ENCODE results near the gene SPDEF. TPM values are rescaled to one million over a fixed set of nuclear protein-coding genes. Genes with fewer than 3 reads are reported as not detected.

Gene SPDEF
- total and polyA plus RNA-seq, 7 donors: 0.71 to 101 (median 67.4) TPM; not detected in 3

DNA sequence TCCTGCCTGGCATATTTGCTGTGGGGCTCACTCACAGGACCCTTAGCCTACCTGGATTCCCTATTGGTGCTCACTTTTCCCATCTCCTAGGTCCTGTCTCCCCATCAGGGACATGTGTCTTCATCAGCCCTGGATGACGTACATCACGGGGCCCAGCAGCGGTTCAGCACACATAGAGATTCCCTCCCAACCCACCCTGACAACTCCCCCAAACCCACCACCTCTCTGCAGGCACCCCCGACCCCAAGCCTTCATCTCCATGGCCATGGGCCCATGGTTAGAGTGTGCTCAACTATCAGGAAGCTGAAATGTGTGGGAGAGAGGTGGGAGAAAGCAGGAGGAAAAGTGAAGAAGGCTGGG is 25.4 kb upstream of the SPDEF start:
- TF ChIP-seq POLR2A (IDR thresholded peaks at IDR 0.05) (no peak), EP300 (IDR thresholded peaks at IDR 0.05) (no peak), POLR2AphosphoS5 (IDR thresholded peaks at IDR 0.05) (no peak)
- TF ChIP-seq, protein P1, sequence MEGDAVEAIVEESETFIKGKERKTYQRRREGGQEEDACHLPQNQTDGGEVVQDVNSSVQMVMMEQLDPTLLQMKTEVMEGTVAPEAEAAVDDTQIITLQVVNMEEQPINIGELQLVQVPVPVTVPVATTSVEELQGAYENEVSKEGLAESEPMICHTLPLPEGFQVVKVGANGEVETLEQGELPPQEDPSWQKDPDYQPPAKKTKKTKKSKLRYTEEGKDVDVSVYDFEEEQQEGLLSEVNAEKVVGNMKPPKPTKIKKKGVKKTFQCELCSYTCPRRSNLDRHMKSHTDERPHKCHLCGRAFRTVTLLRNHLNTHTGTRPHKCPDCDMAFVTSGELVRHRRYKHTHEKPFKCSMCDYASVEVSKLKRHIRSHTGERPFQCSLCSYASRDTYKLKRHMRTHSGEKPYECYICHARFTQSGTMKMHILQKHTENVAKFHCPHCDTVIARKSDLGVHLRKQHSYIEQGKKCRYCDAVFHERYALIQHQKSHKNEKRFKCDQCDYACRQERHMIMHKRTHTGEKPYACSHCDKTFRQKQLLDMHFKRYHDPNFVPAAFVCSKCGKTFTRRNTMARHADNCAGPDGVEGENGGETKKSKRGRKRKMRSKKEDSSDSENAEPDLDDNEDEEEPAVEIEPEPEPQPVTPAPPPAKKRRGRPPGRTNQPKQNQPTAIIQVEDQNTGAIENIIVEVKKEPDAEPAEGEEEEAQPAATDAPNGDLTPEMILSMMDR (IDR thresholded peaks at IDR 0.05): no peak
- Histone ChIP-seq H3K4me3 (no peak overlapping the region), H3K27ac (no peak overlapping the region), H3K36me3 (peaks cover 0 to 1% (median 0%) of the 10 kb centered on the region in 4 donors), H3K9me3 (no peaks in the 10 kb centered on the region), H3K27me3 (no peaks in the 10 kb centered on the region), H3K4me1 (peaks cover 0 to 4% (median 0%) of the 10 kb centered on the region in 4 donors)
- no peak for DNase-seq
- intact Hi-C loops (cut with DNase I): no loop called here
- WGBS, 2 donors: 96 to 98% methylated on average over 4 of the region's 4 CpGs

DNA sequence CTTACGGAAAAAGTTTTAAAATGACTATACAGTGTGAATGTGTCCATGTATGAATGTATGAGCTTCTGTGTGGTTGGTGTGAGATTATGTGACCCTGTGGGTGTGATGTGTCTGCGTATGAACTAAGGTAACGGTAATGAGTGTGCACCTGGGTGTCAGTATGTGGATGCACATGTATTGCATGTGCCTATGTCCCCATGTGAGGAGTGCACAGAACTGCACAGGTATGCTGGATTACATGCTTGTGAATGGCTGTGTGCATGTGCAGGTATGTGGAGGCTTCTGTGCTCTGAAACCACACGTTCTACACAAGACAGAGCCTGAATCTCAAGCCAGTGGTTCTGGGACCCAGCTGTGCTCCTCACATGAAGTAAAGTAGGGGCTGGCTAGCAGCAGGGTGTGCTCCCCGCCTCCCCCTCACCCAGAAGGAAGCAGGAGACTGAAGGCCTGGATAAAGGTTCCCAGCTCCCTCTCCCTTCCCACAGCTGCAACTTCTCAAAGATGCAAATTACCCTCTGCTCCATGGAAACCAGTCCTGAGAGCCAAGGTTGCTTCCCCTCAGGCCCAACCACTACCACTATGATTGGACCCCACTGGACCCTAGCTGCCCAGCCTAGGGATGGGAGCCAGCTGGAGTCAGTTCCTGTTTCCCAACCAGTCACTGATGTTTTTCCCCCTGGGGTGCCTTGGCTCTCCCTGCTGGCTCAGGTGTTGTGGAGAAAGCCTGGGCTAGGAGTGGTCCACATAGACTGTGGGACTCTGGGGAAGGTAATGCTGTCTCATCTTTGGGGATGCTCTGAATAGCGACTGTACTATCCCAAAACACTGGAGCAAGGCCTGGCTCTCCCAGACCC is 24.8 kb upstream of the SPDEF start:
- Histone ChIP-seq H3K36me3 (no peaks in the 10 kb centered on the region), H3K27me3 (no peaks in the 10 kb centered on the region), H3K27ac (no peak overlapping the region), H3K4me3 (no peak overlapping the region), H3K9me3 (no peaks in the 10 kb centered on the region), H3K4me1 (peaks cover 0 to 4% (median 0%) of the 10 kb centered on the region in 4 donors)
- 87 to 93% methylated on average over 6 of the region's 6 CpGs for WGBS, 2 donors
- TF ChIP-seq POLR2A (IDR thresholded peaks at IDR 0.05) (no peak), EP300 (IDR thresholded peaks at IDR 0.05) (no peak), POLR2AphosphoS5 (IDR thresholded peaks at IDR 0.05) (peak in 1 of 4 donors; percentile 11)
- TF ChIP-seq, protein P1 (IDR thresholded peaks at IDR 0.05): no peak
- intact Hi-C loops (cut with DNase I): no loop called here
- DNase-seq: no peak

GRCh38 chr6:34578445-34579262 is 22.5 kb upstream of the SPDEF start:
- DNase-seq: no peak
- Histone ChIP-seq H3K36me3 (no peaks in the 10 kb centered on the region), H3K27ac (no peak overlapping the region), H3K27me3 (no peaks in the 10 kb centered on the region), H3K4me1 (no peaks in the 10 kb centered on the region), H3K4me3 (no peak overlapping the region), H3K9me3 (no peaks in the 10 kb centered on the region)
- 91 to 95% methylated on average over 7 of the region's 7 CpGs for WGBS, 2 donors
- no peak for TF ChIP-seq EP300 (IDR thresholded peaks at IDR 0.05)
- TF ChIP-seq POLR2A (IDR thresholded peaks at IDR 0.05): no peak
- TF ChIP-seq, protein P1 (IDR thresholded peaks at IDR 0.05): no peak
- intact Hi-C loops (cut with DNase I): no loop called here

DNA sequence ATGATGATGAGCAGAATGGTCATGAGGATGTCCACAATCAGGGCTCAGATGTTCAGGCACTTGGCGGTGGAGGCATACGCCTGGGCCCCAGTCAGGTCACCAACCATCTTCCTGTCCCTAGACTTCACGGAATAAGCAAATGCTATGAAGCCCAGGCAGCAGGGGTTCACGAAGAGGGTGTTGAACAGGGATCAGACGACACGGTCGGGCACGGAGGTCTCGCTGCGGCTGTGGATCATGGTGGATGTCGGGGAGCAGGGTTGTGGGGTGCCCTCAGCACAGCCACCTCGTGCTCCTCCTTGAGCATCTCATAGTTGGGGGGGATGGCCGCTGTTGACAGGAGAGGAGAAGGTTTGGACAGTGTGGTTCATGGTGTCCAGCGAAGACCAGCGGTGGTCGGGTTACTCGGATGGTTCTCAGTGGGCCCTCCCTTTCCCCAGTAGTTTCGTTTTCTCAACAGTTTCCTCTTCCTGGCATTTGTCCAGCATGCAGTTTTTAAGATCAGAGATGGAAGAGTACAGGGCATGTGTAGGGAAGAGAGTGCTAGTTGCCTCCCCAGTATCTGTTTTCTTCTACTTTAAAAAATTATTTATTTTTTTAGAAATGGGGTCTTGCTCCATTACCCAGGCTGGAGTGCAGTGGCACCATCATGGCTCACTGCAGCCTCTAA is 20.3 kb upstream of the SPDEF start:
- Histone ChIP-seq H3K27me3 (peaks cover 0 to 13% (median 0%) of the 10 kb centered on the region in 3 donors), H3K4me3 (no peak overlapping the region), H3K36me3 (no peaks in the 10 kb centered on the region), H3K27ac (no peak overlapping the region), H3K9me3 (no peaks in the 10 kb centered on the region), H3K4me1 (no peaks in the 10 kb centered on the region)
- 82 to 83% methylated on average over 18 of the region's 18 CpGs for WGBS, 2 donors
- intact Hi-C loops (cut with DNase I): no loop called here
- DNase-seq: no peak
- no peak for TF ChIP-seq POLR2A (IDR thresholded peaks at IDR 0.05)
- TF ChIP-seq POLR2AphosphoS5 (IDR thresholded peaks at IDR 0.05): no peak
- no peak for TF ChIP-seq EP300 (IDR thresholded peaks at IDR 0.05)
- TF ChIP-seq, protein P1 (IDR thresholded peaks at IDR 0.05): no peak

Measured in sigmoid colon (tissue), 7 donors.